ENCODE measurements around the gene RFLNA.

The RFLNA gene

GRCh38 chr12:124352839-124353238, 57.9 kb downstream of the RFLNA start:
- DNase-seq (ENCODE audit: low read depth): no peak
- H3K4me3 ChIP-seq (ENCODE audit: low read depth, low read length): no peak overlapping the region
- no peak for TF ChIP-seq CTCF (IDR thresholded peaks at IDR 0.05; ENCODE audit: low read depth, low read length, missing control alignments)

GRCh38 chr12:124354400-124354799, 59.5 kb downstream of the RFLNA start:
- H3K4me3 ChIP-seq (ENCODE audit: low read depth, low read length): no peak overlapping the region
- no peak for DNase-seq (ENCODE audit: low read depth)
- no peak for TF ChIP-seq CTCF (IDR thresholded peaks at IDR 0.05; ENCODE audit: low read depth, low read length, missing control alignments)

DNA sequence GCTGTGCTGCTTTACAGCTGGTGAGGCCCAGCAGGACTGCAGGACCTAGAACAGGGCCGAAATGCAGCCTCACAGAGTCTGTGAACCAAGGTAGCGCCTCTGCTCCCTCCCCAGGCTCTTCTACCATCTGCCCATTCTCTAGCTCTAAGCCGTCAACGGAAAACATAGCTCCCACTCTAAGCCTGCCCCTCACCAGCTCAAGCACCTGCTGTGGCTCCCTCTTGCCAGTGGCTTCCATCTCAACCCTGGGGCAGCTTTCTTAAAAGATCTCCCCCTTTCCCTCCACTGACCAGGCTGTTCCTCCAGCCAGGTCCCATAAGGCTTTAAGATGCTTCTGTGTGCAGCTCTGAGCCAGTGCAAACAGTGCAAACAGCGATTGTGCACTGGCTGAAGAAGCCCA, 61.3 kb downstream of the RFLNA start:
- no peak for DNase-seq (ENCODE audit: low read depth)

GRCh38 chr12:124357616-124358015, 62.7 kb downstream of the RFLNA start:
- TF ChIP-seq CTCF (IDR thresholded peaks at IDR 0.05; ENCODE audit: low read depth, low read length, missing control alignments): no peak
- DNase-seq (ENCODE audit: low read depth): no peak

More for the DNA sequence above, 61.3 kb downstream of the RFLNA start:
- TF ChIP-seq CTCF (IDR thresholded peaks at IDR 0.05; ENCODE audit: low read depth, low read length, missing control alignments): no peak
- H3K4me3 ChIP-seq (ENCODE audit: low read depth, low read length): no peak overlapping the region

GRCh38 chr12:124358572-124358971, 63.7 kb downstream of the RFLNA start:
- no peak for TF ChIP-seq CTCF (IDR thresholded peaks at IDR 0.05; ENCODE audit: low read depth, low read length, missing control alignments)
- DNase-seq (ENCODE audit: low read depth): no peak
- H3K4me3 ChIP-seq (ENCODE audit: low read depth, low read length): no peak overlapping the region

More at GRCh38 chr12:124357616-124358015, 62.7 kb downstream of the RFLNA start:
- H3K4me3 ChIP-seq (ENCODE audit: low read depth, low read length): no peak overlapping the region

DNA sequence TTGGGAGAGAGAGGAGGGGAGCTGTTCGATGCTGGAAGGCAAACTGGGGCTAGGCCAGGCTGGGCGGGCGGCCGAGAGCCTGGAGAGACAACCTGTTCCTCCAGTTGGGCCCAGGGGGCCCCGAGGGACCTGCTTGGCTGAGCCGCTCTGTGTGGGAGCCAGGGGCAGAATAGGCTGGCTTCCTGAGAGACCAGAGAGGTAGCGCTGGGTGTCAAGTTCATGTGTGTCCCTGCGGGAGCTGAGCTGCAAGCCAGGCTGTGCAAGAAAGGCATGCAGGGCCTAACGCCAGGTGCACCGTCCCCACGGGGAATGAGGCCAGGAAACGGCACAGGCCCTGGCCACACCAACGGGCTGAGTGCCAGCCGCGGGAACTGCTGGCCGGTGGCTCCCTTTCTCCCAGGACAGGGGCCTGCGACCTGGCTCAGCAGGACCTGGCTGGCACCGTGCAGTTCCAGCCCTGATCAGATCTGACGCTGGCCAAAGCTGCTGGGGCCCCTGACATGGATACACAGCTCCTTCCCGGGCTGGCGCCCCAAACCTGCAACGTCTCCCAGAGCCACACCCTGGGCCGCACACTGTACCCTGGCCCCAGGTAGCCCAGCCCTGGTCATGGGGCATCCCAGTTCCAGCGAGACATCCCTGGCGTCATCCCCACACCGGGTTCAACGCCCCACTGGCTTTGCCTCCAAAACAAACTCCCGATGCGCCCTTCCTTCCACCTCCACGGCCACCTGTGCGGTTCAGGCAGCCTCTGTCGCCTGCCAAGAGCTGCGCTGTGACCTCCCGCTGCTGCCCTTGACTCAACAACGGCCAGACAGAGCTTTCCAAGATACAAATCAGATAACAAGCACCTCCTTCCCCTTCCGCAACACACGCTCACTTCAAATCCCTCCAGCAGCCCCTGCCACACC, 65.0 kb downstream of the RFLNA start:
- DNase-seq (ENCODE audit: low read depth): no peak
- H3K4me3 ChIP-seq (ENCODE audit: low read depth, low read length): no peak overlapping the region
- no peak for TF ChIP-seq CTCF (IDR thresholded peaks at IDR 0.05; ENCODE audit: low read depth, low read length, missing control alignments)

Measured in GM12864 (cell line).